Measurements from ENCODE around the gene PRXL2C.
"Not testable (repeated sequence)": the region's sequence is repeated elsewhere in the genome, so short reads cannot be mapped to it uniquely, and the experiment has no call there.

PRXL2C gene, protein sequence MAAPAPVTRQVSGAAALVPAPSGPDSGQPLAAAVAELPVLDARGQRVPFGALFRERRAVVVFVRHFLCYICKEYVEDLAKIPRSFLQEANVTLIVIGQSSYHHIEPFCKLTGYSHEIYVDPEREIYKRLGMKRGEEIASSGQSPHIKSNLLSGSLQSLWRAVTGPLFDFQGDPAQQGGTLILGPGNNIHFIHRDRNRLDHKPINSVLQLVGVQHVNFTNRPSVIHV

DNA sequence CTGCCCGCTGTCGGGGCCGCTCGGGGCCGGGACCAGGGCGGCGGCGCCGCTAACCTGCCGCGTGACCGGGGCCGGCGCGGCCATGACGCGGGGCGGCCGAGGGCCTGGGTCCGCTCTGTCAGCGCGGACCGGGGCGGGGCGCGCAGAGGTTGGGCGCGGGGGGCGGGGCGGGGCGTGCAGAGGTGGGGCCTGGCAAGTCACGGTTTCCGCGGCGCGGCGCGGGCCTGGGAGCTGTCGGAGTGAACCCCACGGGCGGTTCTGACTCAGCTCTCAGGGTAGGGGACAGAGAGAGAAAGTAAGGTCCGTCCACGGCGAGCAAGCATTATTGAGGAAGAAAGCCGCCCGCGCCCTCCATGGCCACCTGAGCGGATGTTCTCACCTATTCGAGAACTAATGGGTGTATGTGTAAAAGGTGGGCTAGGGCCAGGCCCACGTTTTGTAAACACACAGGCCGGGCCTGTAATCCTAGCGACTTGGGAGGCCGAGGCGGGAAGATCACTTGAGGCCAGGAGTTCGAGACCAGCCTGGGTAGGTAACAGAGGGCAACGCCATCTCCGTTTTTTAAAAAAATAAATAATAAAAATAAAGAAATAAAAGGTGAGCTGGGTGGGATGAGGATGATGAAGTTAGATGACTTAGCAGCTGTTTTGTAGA is at the start of gene PRXL2C:
TSS of gene PRXL2C (minus strand) at position 120 of the 654 bp plus-strand sequence. CDS start at position 84, 36 bp downstream.
- TF ChIP-seq, protein P1, sequence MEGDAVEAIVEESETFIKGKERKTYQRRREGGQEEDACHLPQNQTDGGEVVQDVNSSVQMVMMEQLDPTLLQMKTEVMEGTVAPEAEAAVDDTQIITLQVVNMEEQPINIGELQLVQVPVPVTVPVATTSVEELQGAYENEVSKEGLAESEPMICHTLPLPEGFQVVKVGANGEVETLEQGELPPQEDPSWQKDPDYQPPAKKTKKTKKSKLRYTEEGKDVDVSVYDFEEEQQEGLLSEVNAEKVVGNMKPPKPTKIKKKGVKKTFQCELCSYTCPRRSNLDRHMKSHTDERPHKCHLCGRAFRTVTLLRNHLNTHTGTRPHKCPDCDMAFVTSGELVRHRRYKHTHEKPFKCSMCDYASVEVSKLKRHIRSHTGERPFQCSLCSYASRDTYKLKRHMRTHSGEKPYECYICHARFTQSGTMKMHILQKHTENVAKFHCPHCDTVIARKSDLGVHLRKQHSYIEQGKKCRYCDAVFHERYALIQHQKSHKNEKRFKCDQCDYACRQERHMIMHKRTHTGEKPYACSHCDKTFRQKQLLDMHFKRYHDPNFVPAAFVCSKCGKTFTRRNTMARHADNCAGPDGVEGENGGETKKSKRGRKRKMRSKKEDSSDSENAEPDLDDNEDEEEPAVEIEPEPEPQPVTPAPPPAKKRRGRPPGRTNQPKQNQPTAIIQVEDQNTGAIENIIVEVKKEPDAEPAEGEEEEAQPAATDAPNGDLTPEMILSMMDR (IDR thresholded peaks at IDR 0.05; ENCODE audit: low read depth, low read length) = no peak
- DNase-seq (ENCODE audit: low read depth, low spot score) = peak; percentile 67
- peak within 1 kb of the TSS; percentile 72 for H3K4me3 ChIP-seq (ENCODE audit: low read depth, low read length)
- in situ Hi-C loops (cut with HindIII; ENCODE audit: low sequenced_read_pairs) = no loop called here

DNA sequence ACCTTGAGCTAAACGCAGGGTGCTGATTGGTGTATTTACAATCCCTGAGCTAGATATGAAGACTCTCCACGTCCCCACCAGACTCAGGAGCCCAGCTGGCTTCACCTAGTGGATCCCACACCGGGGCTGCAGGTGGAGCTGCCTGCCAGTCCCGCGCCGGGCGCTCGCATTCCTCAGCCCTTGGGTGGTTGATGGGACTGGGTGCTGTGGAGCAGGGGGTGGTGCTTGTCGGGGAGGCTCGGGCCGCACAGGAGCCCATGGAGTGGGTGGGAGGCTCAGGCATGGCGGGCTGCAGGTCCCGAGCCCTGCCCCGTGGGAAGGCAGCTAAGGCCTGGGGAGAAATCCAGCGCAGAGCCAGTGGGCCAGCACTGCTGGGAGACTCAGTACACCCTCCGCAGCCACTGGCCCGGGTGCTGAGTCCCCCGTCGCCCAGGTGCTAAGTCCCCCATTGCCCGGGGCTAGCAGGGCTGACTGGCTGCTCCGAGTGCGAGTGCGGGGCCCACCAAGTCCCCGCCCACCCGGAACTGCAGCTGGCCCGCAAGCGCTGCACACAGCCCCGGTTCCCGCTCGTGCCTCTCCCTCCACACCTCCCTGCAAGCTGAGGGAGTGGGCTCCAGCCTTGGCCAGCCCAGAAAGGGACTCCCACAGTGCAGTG is 45.7 kb upstream of the PRXL2C start:
- DNase-seq (ENCODE audit: low read depth, low spot score); in situ Hi-C loops (cut with HindIII; ENCODE audit: low sequenced_read_pairs); H3K4me3 ChIP-seq (ENCODE audit: low read depth, low read length): not testable (repeated sequence)

DNA sequence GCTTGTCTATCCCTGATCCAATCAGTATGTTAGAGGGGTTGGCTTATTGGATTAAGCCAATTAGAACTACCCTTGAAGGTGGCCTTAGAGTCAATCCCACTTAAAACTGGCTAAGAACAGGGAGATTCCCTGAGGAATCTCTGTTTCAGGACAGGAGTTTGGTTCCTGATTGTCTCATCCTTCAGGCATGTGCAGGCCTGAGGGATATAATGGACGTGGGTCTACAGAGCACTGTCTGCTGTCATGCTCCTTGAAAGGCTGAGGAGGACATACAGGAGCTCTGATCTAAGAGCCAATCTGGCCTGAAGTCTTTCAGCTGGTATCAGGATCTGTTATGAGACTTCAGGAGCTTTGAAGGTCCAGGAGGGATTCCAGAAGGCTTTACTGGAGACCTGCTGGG is 36.2 kb upstream of the PRXL2C start:
- DNase-seq (ENCODE audit: low read depth, low spot score) = no peak
- in situ Hi-C loops (cut with HindIII; ENCODE audit: low sequenced_read_pairs) = no loop called here
- TF ChIP-seq, protein P1 (IDR thresholded peaks at IDR 0.05; ENCODE audit: low read depth, low read length) = no peak

DNA sequence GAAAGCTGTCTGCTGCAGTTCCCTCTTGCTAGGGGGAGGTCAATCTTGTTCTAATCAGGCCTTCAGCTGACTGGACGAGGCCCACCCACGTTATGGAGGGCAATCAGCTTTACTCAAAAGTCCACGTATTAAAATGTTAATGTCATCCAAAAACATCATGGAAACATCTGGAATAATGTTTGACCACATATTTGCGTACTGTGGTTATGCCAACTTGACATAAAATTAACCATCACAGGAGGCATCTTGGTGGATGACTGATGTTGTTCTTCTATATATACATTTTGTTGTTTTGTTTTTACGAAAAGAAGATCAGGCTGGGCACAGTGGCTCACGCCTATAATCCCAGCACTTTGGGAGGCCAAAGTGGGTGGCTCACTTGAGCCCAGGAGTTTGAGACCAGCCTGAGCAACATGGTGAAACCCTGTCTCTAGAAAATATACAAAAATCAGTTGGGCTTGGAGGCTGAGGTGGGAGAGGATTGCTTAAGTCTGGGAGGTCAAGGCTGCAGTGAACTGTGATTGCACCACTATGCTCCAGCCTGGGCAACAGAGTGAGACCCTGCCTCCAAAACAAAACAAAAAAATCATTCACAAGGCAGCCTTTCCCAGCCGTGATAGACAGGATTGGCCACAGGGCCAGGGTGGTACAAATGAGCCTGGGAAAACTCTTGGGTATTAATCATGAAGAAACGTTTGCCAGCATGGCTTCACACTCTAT is 33.8 kb upstream of the PRXL2C start:
- H3K4me3 ChIP-seq (ENCODE audit: low read depth, low read length) = no peak overlapping the region
- no peak for DNase-seq (ENCODE audit: low read depth, low spot score)
- TF ChIP-seq, protein P1 (IDR thresholded peaks at IDR 0.05; ENCODE audit: low read depth, low read length) = no peak
- in situ Hi-C loops (cut with HindIII; ENCODE audit: low sequenced_read_pairs) = no loop called here

More for the DNA sequence above, 36.2 kb upstream of the PRXL2C start:
- no peak overlapping the region for H3K4me3 ChIP-seq (ENCODE audit: low read depth, low read length)

DNA sequence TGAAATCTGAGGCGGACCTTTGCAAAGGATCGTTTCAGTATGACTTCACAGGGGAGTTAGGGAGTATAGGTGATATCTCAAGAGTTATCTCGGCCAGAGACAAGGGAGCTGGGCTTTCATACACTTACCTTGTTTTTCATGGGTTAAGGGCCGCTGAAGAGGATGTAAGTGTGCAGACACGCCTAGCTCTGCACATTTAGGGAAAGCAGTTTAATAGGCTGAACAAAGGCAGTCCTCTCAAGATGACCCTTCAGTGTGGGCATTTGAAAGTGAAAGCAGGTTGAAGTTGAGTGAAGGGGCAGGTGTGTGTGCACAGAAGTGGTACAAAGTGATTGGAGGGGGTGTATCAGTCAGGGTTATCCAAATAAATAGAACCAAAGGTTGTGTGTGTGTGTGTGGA is 33.1 kb upstream of the PRXL2C start:
- no peak for DNase-seq (ENCODE audit: low read depth, low spot score)
- no peak overlapping the region for H3K4me3 ChIP-seq (ENCODE audit: low read depth, low read length)
- TF ChIP-seq, protein P1 (IDR thresholded peaks at IDR 0.05; ENCODE audit: low read depth, low read length) = no peak
- in situ Hi-C loops (cut with HindIII; ENCODE audit: low sequenced_read_pairs) = no loop called here

DNA sequence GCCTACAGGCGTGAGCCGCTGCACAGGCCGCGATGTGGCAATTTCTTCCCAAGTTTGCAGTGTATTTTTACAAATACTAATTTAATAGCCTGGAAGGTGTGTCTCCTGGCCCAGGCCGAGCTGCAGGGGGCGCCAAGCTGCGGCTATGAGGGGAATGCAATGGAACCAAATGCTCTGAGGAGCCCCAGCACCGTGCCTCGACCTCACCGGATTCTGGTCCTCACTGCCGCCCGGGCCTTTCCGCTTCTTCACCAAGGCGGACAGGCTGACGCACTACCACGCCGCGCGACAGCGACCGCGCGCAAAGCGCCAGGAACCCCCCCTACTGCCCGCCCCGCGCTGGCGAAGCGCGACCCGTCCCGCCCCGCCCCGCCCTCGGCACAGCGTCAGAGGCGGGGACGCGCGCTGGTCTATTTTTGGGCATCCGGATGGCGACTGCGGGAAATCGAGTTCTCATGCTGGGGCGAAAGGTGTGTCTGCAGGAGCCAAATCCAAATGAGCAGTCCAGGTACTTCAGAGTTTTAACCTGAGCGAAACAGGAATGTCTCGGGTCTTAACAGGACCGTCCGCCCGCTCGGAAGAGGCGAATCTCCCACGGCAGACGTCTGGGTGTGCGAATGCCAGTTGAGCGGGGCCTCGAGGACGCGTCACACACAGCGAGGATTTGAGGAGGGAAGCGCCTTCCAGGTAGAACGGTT is 31.7 kb upstream of the PRXL2C start:
- in situ Hi-C loops (cut with HindIII; ENCODE audit: low sequenced_read_pairs) = no loop called here
- peak; percentile 78 for DNase-seq (ENCODE audit: low read depth, low spot score)
- TF ChIP-seq, protein P1 (IDR thresholded peaks at IDR 0.05; ENCODE audit: low read depth, low read length) = peak; percentile 76
- H3K4me3 ChIP-seq (ENCODE audit: low read depth, low read length) = peak overlapping the region; percentile 50
